ENCODE data around the gene LDB2.

Gene LDB2

GRCh38 chr4:16685536-16685935, 212.9 kb downstream of the LDB2 start:
- peak; percentile 24 for DNase-seq (ENCODE audit: low spot score)

- DNase-seq (ENCODE audit: low spot score), result no peak
Observed at GRCh38 chr4:16684935-16685334, 213.5 kb downstream of the LDB2 start.

- DNase-seq (ENCODE audit: low spot score), result peak; percentile 42
Observed at GRCh38 chr4:16684097-16684496, 214.3 kb downstream of the LDB2 start.

- no peak for DNase-seq (ENCODE audit: low spot score)
Observed at GRCh38 chr4:16682975-16683374, 215.5 kb downstream of the LDB2 start.

- peak; percentile 40 for DNase-seq (ENCODE audit: low spot score)
Observed at GRCh38 chr4:16677001-16677944, 221.2 kb downstream of the LDB2 start.

- DNase-seq (ENCODE audit: low spot score), result no peak
Observed at GRCh38 chr4:16676230-16676770, 222.1 kb downstream of the LDB2 start.

GRCh38 chr4:16674082-16674481, 224.4 kb downstream of the LDB2 start:
- DNase-seq (ENCODE audit: low spot score), result no peak

- no peak for DNase-seq (ENCODE audit: low spot score)
Observed at GRCh38 chr4:16672421-16672820, 226.0 kb downstream of the LDB2 start.

- DNase-seq (ENCODE audit: low spot score), result no peak
Observed at GRCh38 chr4:16671741-16672140, 226.7 kb downstream of the LDB2 start.

- no peak for DNase-seq (ENCODE audit: low spot score)
Observed at GRCh38 chr4:16670727-16671126, 227.7 kb downstream of the LDB2 start.

- peak; percentile 13 for DNase-seq (ENCODE audit: low spot score)
Observed at GRCh38 chr4:16669036-16669435, 229.4 kb downstream of the LDB2 start.

- no peak for DNase-seq (ENCODE audit: low spot score)
Observed at GRCh38 chr4:16668488-16668887, 230.0 kb downstream of the LDB2 start.

- peak; percentile 79 for DNase-seq (ENCODE audit: low spot score)
Observed at GRCh38 chr4:16667464-16667863, 231.0 kb downstream of the LDB2 start.

GRCh38 chr4:16665942-16666551, 232.4 kb downstream of the LDB2 start:
- no peak for DNase-seq (ENCODE audit: low spot score)

GRCh38 chr4:16663732-16664131, 234.7 kb downstream of the LDB2 start:
- peak; percentile 35 for DNase-seq (ENCODE audit: low spot score)

- DNase-seq (ENCODE audit: low spot score), result no peak
Observed at GRCh38 chr4:16663307-16663706, 235.1 kb downstream of the LDB2 start.

- no peak for DNase-seq (ENCODE audit: low spot score)
Observed at GRCh38 chr4:16661813-16662212, 236.6 kb downstream of the LDB2 start.

- no peak for DNase-seq (ENCODE audit: low spot score)
Observed at GRCh38 chr4:16660656-16661055, 237.8 kb downstream of the LDB2 start.

- no peak for DNase-seq (ENCODE audit: low spot score)
Observed at GRCh38 chr4:16659694-16660093, 238.8 kb downstream of the LDB2 start.

- peak; percentile 32 for DNase-seq (ENCODE audit: low spot score)
Observed at GRCh38 chr4:16659079-16659478, 239.4 kb downstream of the LDB2 start.

- no peak for DNase-seq (ENCODE audit: low spot score)
Observed at GRCh38 chr4:16658183-16658582, 240.3 kb downstream of the LDB2 start.

- no peak for DNase-seq (ENCODE audit: low spot score)
Observed at GRCh38 chr4:16655111-16655510, 243.3 kb downstream of the LDB2 start.

GRCh38 chr4:16652732-16653305, 245.6 kb downstream of the LDB2 start:
- DNase-seq (ENCODE audit: low spot score), result no peak
